Cardiac fibroblast (primary cell): ENCODE data around the gene CD22.
"Not testable (repeated sequence)": the region's sequence is repeated elsewhere in the genome, so short reads cannot be mapped to it uniquely, and the experiment has no call there.

ENCODE experiments used
- DNase-seq, 2 donors: peaks; one replicate each; pipeline versions ENCODE4 v3.0.0 to v3.0.0-alpha.2; 2010; ENCODE audit warnings: low read depth in 2 of 2
- H3K4me3 ChIP-seq, 2 donors: replicated peaks in 1 of 2; 1 replicate in 1 of 2; 2 replicates in 1 of 2; pipeline ENCODE4 v1.5.1; 2011; ENCODE audit warnings: low read depth in 2 of 2, low read length in 2 of 2, mild to moderate bottlenecking in 2 of 2, moderate library complexity in 1 of 2
- TF ChIP-seq, protein P1 (sequence below): IDR thresholded peaks from one replicate; pipeline ENCODE4 v1.5.1; 2011; ENCODE audit warnings: low read depth, mild to moderate bottlenecking, low read length, inconsistent platforms

CD22 gene

GRCh38 chr19:35377656-35378055 lies 48.7 kb downstream of the CD22 start:
- H3K4me3 ChIP-seq = no peak overlapping the region
- DNase-seq = no peak
- TF ChIP-seq, protein P1, sequence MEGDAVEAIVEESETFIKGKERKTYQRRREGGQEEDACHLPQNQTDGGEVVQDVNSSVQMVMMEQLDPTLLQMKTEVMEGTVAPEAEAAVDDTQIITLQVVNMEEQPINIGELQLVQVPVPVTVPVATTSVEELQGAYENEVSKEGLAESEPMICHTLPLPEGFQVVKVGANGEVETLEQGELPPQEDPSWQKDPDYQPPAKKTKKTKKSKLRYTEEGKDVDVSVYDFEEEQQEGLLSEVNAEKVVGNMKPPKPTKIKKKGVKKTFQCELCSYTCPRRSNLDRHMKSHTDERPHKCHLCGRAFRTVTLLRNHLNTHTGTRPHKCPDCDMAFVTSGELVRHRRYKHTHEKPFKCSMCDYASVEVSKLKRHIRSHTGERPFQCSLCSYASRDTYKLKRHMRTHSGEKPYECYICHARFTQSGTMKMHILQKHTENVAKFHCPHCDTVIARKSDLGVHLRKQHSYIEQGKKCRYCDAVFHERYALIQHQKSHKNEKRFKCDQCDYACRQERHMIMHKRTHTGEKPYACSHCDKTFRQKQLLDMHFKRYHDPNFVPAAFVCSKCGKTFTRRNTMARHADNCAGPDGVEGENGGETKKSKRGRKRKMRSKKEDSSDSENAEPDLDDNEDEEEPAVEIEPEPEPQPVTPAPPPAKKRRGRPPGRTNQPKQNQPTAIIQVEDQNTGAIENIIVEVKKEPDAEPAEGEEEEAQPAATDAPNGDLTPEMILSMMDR = no peak

GRCh38 chr19:35378356-35378755 lies 49.4 kb downstream of the CD22 start:
- DNase-seq = no peak
- H3K4me3 ChIP-seq = no peak overlapping the region
- TF ChIP-seq, protein P1 = no peak

DNA sequence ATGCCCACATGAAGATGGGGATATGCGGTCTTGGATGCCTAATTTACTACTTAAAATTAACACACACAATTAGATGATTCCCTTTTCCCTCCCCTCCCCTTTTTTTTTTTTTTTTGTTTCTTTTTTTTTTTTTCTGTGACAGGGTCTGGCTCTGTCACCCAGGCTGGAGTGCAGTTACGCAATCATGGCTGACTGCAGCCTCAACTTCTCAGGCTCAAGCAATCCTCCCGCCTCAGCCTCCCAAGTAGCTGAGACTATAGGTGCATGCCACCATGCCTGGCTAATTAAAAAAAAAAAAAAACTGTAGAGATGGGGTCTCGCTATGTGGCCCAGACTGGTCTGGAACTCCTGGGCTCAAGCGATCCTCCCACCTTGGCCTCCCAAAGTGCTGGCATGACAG lies 50.6 kb downstream of the CD22 start:
- H3K4me3 ChIP-seq, DNase-seq: not testable (repeated sequence)

- DNase-seq = no peak
- no peak overlapping the region for H3K4me3 ChIP-seq
- TF ChIP-seq, protein P1 = no peak
These were observed 51.0 kb downstream of the CD22 start for GRCh38 chr19:35379992-35380391.

DNA sequence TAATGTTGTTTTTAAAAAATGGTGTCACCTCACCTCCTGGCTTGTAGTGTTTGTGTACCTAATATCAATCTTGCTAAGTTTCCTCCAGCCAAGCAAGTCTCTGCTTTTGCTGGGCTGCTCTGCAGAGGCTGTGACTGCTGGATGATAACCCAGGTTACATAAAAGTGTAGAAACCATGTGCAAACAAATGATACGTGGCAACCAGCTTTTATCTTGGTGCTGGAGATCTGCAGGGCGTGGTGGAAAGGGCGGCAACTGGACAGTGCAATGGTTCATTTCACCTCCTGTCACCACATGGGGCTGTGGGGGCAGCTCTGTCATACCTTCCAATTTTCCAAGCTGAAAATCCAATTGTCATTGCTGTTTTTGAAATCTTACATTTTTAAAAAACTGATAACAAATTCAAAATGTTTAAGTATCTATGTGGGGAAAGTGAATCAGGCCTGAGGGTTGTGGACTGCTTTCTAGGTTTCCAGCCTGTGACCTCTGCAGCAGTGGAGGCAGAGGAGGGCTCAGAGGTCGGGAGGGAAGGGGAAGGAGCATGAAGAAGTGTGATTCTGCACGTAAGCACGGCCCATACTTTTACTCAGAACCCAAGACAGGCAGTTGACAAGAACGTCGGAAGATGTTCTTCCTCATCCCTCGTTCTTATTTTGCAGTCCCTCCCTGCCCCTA lies 51.6 kb downstream of the CD22 start:
- TF ChIP-seq, protein P1 = no peak
- DNase-seq = no peak
- no peak overlapping the region for H3K4me3 ChIP-seq

- TF ChIP-seq, protein P1 = no peak
- H3K4me3 ChIP-seq = no peak overlapping the region
- DNase-seq = no peak
These were observed 52.3 kb downstream of the CD22 start for GRCh38 chr19:35381318-35381717.

- no peak for DNase-seq
- TF ChIP-seq, protein P1 = no peak
These were observed 52.9 kb downstream of the CD22 start for GRCh38 chr19:35381926-35382325.

More at GRCh38 chr19:35381926-35382325, 52.9 kb downstream of the CD22 start:
- H3K4me3 ChIP-seq = no peak overlapping the region
